MM.1S (cell line): Measurements from ENCODE around the gene SNX27.

Experiments
- DNase-seq: peaks from one replicate; pipeline ENCODE4 v3.0.0-alpha.2; 2015
- H2AFZ ChIP-seq: fragments of 300-600 bp; sonication (generic); 2 replicates; pipeline ENCODE4 v1.6.0; 2016; ENCODE audit warnings: antibody characterized with exemption, low read length
- H3F3A ChIP-seq: fragments of 300-600 bp; sonication (generic); 2 replicates; pipeline ENCODE4 v1.6.1; 2016; ENCODE audit warnings: mild to moderate bottlenecking, antibody characterized with exemption, low read length, moderate library complexity, mixed read lengths; ENCODE audit not compliant: insufficient read depth
- H3K27ac ChIP-seq: fragments of 300-600 bp; sonication (generic); 2 replicates; pipeline ENCODE4 v1.5.1; 2016; ENCODE audit warnings: mild to moderate bottlenecking, low read length
- H3K27me3 ChIP-seq: fragments of 300-600 bp; sonication (generic); replicated peaks from 2 replicates; pipeline ENCODE4 v1.6.0; 2016; ENCODE audit warnings: low read length; ENCODE audit not compliant: insufficient read depth
- H3K36me3 ChIP-seq: fragments of 300-600 bp; sonication (generic); replicated peaks from 2 replicates; pipeline ENCODE4 v1.6.1; 2016; ENCODE audit warnings: mild to moderate bottlenecking, low read length, mixed read lengths; ENCODE audit not compliant: insufficient read depth
- H3K4me1 ChIP-seq: fragments of 300-600 bp; sonication (generic); 2 replicates; pipeline ENCODE4 v1.6.1; 2016; ENCODE audit warnings: low read length, mixed read lengths
- H3K4me2 ChIP-seq: fragments of 300-600 bp; sonication (generic); 2 replicates; pipeline ENCODE4 v1.6.0; 2016; ENCODE audit warnings: low read depth, low read length
- H3K4me3 ChIP-seq: fragments of 300-600 bp; sonication (generic); 2 replicates; pipeline ENCODE4 v1.5.1; 2016; ENCODE audit warnings: low read length, mixed read lengths
- H3K79me2 ChIP-seq: fragments of 300-600 bp; sonication (generic); 2 replicates; pipeline ENCODE4 v1.6.1; 2016; ENCODE audit warnings: mixed run types, low read length, mixed read lengths
- H3K9ac ChIP-seq: fragments of 300-600 bp; sonication (generic); 2 replicates; pipeline ENCODE4 v1.6.1; 2016; ENCODE audit warnings: low read length, mixed read lengths
- H3K9me2 ChIP-seq: fragments of 300-600 bp; sonication (generic); replicated peaks from 2 replicates; pipeline ENCODE4 v1.6.1; 2016; ENCODE audit warnings: mild to moderate bottlenecking, low read length, mixed read lengths; ENCODE audit not compliant: insufficient read depth
- H3K9me3 ChIP-seq: fragments of 300-600 bp; sonication (generic); replicated peaks from 2 replicates; pipeline ENCODE4 v1.6.1; 2016; ENCODE audit warnings: mild to moderate bottlenecking, low read length, mixed read lengths; ENCODE audit not compliant: insufficient read depth
- H4K20me1 ChIP-seq: fragments of 300-600 bp; sonication (generic); 2 replicates; pipeline ENCODE4 v1.6.1; 2016; ENCODE audit warnings: mild to moderate bottlenecking, low read length, moderate library complexity, mixed read lengths; ENCODE audit not compliant: insufficient read depth
- CTCF ChIP-seq: fragments of 300-600 bp; sonication (generic); IDR thresholded peaks from 2 replicates; pipeline ENCODE4 v1.5.1; 2016; ENCODE audit warnings: antibody characterized with exemption, low read length, mixed read lengths
- EZH2 ChIP-seq: fragments of 300-600 bp; sonication (generic); optimal IDR thresholded peaks from 2 replicates; pipeline ENCODE3; 2017; ENCODE audit warnings: low read depth, mild to moderate bottlenecking, antibody characterized with exemption, low read length, mixed read lengths
- EZH2phosphoT487 ChIP-seq: fragments of 300-600 bp; sonication (generic); IDR thresholded peaks from 2 replicates; pipeline ENCODE4 v1.6.1; 2018; ENCODE audit warnings: antibody characterized with exemption, low read length

The SNX27 gene

GRCh38 chr1:151615711-151616504 is 4.1 kb downstream of the SNX27 start:
- Histone ChIP-seq H3K4me2 (no peak overlapping the region), H2AFZ (no peak overlapping the region), H3K9me3 (no peaks in the 10 kb centered on the region), H3K36me3 (no peaks in the 10 kb centered on the region), H4K20me1 (no peaks in the 10 kb centered on the region), H3K9me2 (no peaks in the 10 kb centered on the region), H3F3A (no peaks in the 10 kb centered on the region), H3K4me1 (peaks cover 19% of the 10 kb centered on the region), H3K27me3 (no peaks in the 10 kb centered on the region), H3K79me2 (peaks cover 30% of the 10 kb centered on the region), H3K27ac (no peak overlapping the region), H3K9ac (no peak overlapping the region), H3K4me3 (no peak overlapping the region)
- no peak for DNase-seq
- no peak for TF ChIP-seq EZH2phosphoT487
- no peak for TF ChIP-seq CTCF
- no peak for TF ChIP-seq EZH2

- H3K9me3 ChIP-seq, result no peaks in the 10 kb centered on the region
- TF ChIP-seq EZH2phosphoT487 (no peak), CTCF (no peak), EZH2 (no peak)
- no peak overlapping the region for H2AFZ ChIP-seq
- DNase-seq, result no peak
- H3K27ac ChIP-seq, result no peak overlapping the region
- no peak overlapping the region for H3K4me3 ChIP-seq
- H3K36me3 ChIP-seq, result no peaks in the 10 kb centered on the region
- no peak overlapping the region for H3K9ac ChIP-seq
- H4K20me1 ChIP-seq, result no peaks in the 10 kb centered on the region
- H3K9me2 ChIP-seq, result no peaks in the 10 kb centered on the region
- H3K79me2 ChIP-seq, result peaks cover 33% of the 10 kb centered on the region
- H3F3A ChIP-seq, result no peaks in the 10 kb centered on the region
- no peaks in the 10 kb centered on the region for H3K27me3 ChIP-seq
- H3K4me1 ChIP-seq, result peaks cover 14% of the 10 kb centered on the region
- no peak overlapping the region for H3K4me2 ChIP-seq
These were observed 4.6 kb downstream of the SNX27 start for GRCh38 chr1:151616505-151616849.

- H3K4me2 ChIP-seq, result no peak overlapping the region
- H2AFZ ChIP-seq, result no peak overlapping the region
- no peaks in the 10 kb centered on the region for H3F3A ChIP-seq
- H3K4me3 ChIP-seq, result no peak overlapping the region
- H3K4me1 ChIP-seq, result peaks cover 10% of the 10 kb centered on the region
- H3K9ac ChIP-seq, result no peak overlapping the region
- no peaks in the 10 kb centered on the region for H3K27me3 ChIP-seq
- no peak for DNase-seq
- no peaks in the 10 kb centered on the region for H3K9me2 ChIP-seq
- peaks cover 30% of the 10 kb centered on the region for H3K79me2 ChIP-seq
- no peaks in the 10 kb centered on the region for H3K36me3 ChIP-seq
- H3K9me3 ChIP-seq, result no peaks in the 10 kb centered on the region
- TF ChIP-seq EZH2 (no peak), CTCF (no peak), EZH2phosphoT487 (no peak)
- no peak overlapping the region for H3K27ac ChIP-seq
- no peaks in the 10 kb centered on the region for H4K20me1 ChIP-seq
These were observed 6.2 kb downstream of the SNX27 start for GRCh38 chr1:151618003-151618402.
